Measurements from ENCODE around the gene CARNS1.

Gene CARNS1

GRCh38 chr11:67410984-67411784 lies 4.3 kb upstream of the CARNS1 start:
- DNase-seq (ENCODE audit: low spot score) (no peak), ATAC-seq (ENCODE audit: low read depth) (no peak)
- Histone ChIP-seq H3K4me1 (ENCODE audit: insufficient read depth, poor library complexity, severe bottlenecking) (no peaks in the 10 kb centered on the region), H3K4me3 (ENCODE audit: severe bottlenecking) (no peak overlapping the region), H3K9me3 (ENCODE audit: severe bottlenecking) (no peaks in the 10 kb centered on the region), H3K36me3 (ENCODE audit: low read depth) (no peaks in the 10 kb centered on the region), H3K27ac (ENCODE audit: poor library complexity, severe bottlenecking) (no peak overlapping the region), H3K27me3 (ENCODE audit: insufficient read depth, poor library complexity, severe bottlenecking) (no peaks in the 10 kb centered on the region)
- TF ChIP-seq, protein P1, sequence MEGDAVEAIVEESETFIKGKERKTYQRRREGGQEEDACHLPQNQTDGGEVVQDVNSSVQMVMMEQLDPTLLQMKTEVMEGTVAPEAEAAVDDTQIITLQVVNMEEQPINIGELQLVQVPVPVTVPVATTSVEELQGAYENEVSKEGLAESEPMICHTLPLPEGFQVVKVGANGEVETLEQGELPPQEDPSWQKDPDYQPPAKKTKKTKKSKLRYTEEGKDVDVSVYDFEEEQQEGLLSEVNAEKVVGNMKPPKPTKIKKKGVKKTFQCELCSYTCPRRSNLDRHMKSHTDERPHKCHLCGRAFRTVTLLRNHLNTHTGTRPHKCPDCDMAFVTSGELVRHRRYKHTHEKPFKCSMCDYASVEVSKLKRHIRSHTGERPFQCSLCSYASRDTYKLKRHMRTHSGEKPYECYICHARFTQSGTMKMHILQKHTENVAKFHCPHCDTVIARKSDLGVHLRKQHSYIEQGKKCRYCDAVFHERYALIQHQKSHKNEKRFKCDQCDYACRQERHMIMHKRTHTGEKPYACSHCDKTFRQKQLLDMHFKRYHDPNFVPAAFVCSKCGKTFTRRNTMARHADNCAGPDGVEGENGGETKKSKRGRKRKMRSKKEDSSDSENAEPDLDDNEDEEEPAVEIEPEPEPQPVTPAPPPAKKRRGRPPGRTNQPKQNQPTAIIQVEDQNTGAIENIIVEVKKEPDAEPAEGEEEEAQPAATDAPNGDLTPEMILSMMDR (IDR thresholded peaks at IDR 0.05; ENCODE audit: poor library complexity, severe bottlenecking) = no peak

DNA sequence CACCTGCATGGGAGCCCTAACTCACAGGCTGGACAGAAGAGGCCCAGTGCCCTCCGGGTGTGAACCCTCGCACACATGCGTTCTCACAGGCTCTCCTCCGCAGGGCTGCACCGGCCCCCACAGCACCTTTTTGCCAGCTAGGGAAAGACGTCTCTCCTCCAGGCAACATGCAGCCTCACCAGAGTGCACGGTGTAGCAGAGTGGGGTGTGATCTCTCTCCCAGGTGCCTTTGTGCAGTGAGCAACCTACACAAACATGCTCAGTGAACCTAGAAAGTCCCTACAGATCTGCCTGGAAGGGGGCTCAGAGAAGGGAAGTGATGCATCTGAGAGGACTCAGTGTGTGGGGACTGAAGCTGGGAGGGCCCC lies 3.7 kb upstream of the CARNS1 start:
- no peak for DNase-seq (ENCODE audit: low spot score)
- no peaks in the 10 kb centered on the region for H3K4me1 ChIP-seq (ENCODE audit: insufficient read depth, poor library complexity, severe bottlenecking)
- no peak overlapping the region for H3K27ac ChIP-seq (ENCODE audit: poor library complexity, severe bottlenecking)
- no peaks in the 10 kb centered on the region for H3K27me3 ChIP-seq (ENCODE audit: insufficient read depth, poor library complexity, severe bottlenecking)
- H3K36me3 ChIP-seq (ENCODE audit: low read depth) = no peaks in the 10 kb centered on the region
- ATAC-seq (ENCODE audit: low read depth) = peak; percentile 3; the same call in 1 of the 3 replicates
- TF ChIP-seq, protein P1 (IDR thresholded peaks at IDR 0.05; ENCODE audit: poor library complexity, severe bottlenecking) = no peak
- H3K9me3 ChIP-seq (ENCODE audit: severe bottlenecking) = no peaks in the 10 kb centered on the region
- H3K4me3 ChIP-seq (ENCODE audit: severe bottlenecking) = no peak overlapping the region

GRCh38 chr11:67412495-67413179 lies 2.8 kb upstream of the CARNS1 start:
- Histone ChIP-seq H3K27me3 (ENCODE audit: insufficient read depth, poor library complexity, severe bottlenecking) (no peaks in the 10 kb centered on the region), H3K4me3 (ENCODE audit: severe bottlenecking) (no peak overlapping the region), H3K9me3 (ENCODE audit: severe bottlenecking) (no peaks in the 10 kb centered on the region), H3K27ac (ENCODE audit: poor library complexity, severe bottlenecking) (no peak overlapping the region), H3K4me1 (ENCODE audit: insufficient read depth, poor library complexity, severe bottlenecking) (no peaks in the 10 kb centered on the region), H3K36me3 (ENCODE audit: low read depth) (no peaks in the 10 kb centered on the region)
- ATAC-seq (ENCODE audit: low read depth) = no peak
- DNase-seq (ENCODE audit: low spot score) = no peak
- TF ChIP-seq, protein P1 (IDR thresholded peaks at IDR 0.05; ENCODE audit: poor library complexity, severe bottlenecking) = no peak

GRCh38 chr11:67413266-67413849 lies 2.1 kb upstream of the CARNS1 start:
- Histone ChIP-seq H3K9me3 (ENCODE audit: severe bottlenecking) (no peaks in the 10 kb centered on the region), H3K27ac (ENCODE audit: poor library complexity, severe bottlenecking) (no peak overlapping the region), H3K4me3 (ENCODE audit: severe bottlenecking) (no peak overlapping the region), H3K4me1 (ENCODE audit: insufficient read depth, poor library complexity, severe bottlenecking) (no peaks in the 10 kb centered on the region), H3K27me3 (ENCODE audit: insufficient read depth, poor library complexity, severe bottlenecking) (no peaks in the 10 kb centered on the region), H3K36me3 (ENCODE audit: low read depth) (no peaks in the 10 kb centered on the region)
- DNase-seq (ENCODE audit: low spot score) (no peak), ATAC-seq (ENCODE audit: low read depth) (no peak)
- TF ChIP-seq, protein P1 (IDR thresholded peaks at IDR 0.05; ENCODE audit: poor library complexity, severe bottlenecking) = no peak

Measured in RWPE2 (cell line).